Naive thymus-derived CD4-positive, alpha-beta T cell (primary cell): Measurements from ENCODE around the gene CAPSL. TPM values are rescaled to one million over a fixed set of nuclear protein-coding genes. Genes with fewer than 3 reads are reported as not detected.

ENCODE experiments used
- polyA plus RNA-seq, 2 donors: library from polyadenylated mRNA; unstranded; fragments of 300-500 nt; fragmentation: Illumina TruSeq; gene quantifications; one replicate each; pipeline ENCODE4 v1.2.3, GENCODE V29; 2021
- total RNA-seq, 6 experiments: library from RNA in 5 of 6; stranded (reverse) in 5 of 6; gene quantifications; 1 replicate in 5 of 6; 2 replicates in 1 of 6; pipeline ENCODE4 v1.2.3 and lab custom pipeline; 2021 to 2026

The CAPSL gene
- total and polyA plus RNA-seq, 7 experiments from 2014 or later = not detected

Other genes starting within 250 kb of the CAPSL start
- 1,000 to 10,000 TPM in 2 of 5 experiments, 100 to 1,000 TPM in 3; 341 to 1,298 (median 608) TPM for gene IL7R, start 81.7 kb downstream of the CAPSL start, total RNA-seq
- 100 to 1,000 TPM; 690 to 965 TPM for gene IL7R, start 81.7 kb downstream of the CAPSL start, polyA plus RNA-seq
- gene UGT3A1, start 52.8 kb upstream of the CAPSL start, total RNA-seq = not detected
- gene UGT3A1, start 52.8 kb upstream of the CAPSL start, polyA plus RNA-seq = not detected
- under 1 TPM in 1 of 5 experiments, not detected in 4; 0.39 TPM for gene UGT3A2, start 128.3 kb upstream of the CAPSL start, total RNA-seq
- under 1 TPM in 1 of 2 donors, not detected in 1; 0.94 TPM for gene UGT3A2, start 128.3 kb upstream of the CAPSL start, polyA plus RNA-seq
- 10 to 100 TPM in 3 of 5 experiments, 1 to 10 TPM in 2; 6.8 to 17.1 (median 12.3) TPM for gene LMBRD2, start 213.3 kb upstream of the CAPSL start, total RNA-seq
- gene LMBRD2, start 213.3 kb upstream of the CAPSL start, polyA plus RNA-seq = 1 to 10 TPM; 4.1 to 4.9 TPM
- 10 to 100 TPM; 11.9 to 37.1 (median 23.3) TPM for gene SKP2, start 213.5 kb upstream of the CAPSL start, total RNA-seq
- gene SKP2, start 213.5 kb upstream of the CAPSL start, polyA plus RNA-seq = 10 to 100 TPM; 23.1 to 27.1 TPM